HG02610 (cell line): Measurements from ENCODE around the gene MFSD6L.

Source experiments
- ATAC-seq: cut with Tn5 transposase; IDR thresholded peaks from one replicate; pipeline ENCODE4 v1.9.1; 2021; ENCODE audit warnings: mild to moderate bottlenecking, moderate library complexity; ENCODE audit not compliant: unreplicated experiment

The MFSD6L gene, protein sequence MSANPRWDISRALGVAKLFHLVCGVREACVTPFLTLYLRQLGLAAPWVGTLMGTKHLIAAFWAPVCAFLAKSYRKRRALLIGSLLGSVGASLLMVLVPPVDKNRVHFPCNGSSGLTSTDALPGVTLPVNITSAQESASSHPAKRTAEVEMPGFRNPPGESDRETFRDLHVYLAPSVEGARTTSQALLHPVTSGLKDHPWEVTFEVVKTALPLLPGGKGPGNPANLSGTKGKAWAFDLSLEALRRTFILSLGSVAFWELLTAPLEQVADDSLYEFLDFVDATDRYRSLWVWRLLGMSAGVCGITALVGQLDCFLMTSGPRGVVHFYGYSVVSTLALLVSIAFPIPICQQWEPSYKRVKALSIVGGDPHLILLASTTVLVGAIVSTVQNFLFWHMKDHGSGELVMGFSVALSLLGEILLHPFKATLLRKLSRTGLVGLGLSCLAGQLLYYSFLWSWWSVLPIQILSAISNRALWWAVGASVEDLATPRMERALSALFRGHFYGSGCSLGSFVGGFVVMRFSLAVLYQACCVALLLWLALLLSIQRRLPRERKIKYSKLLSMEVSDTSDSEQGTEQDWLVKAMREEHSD

GRCh38 chr17:8798846-8799569, at the start of gene MFSD6L:
Gene MFSD6L, minus strand, starts transcription at chr17:8799365. Its CDS starts 245 bp downstream, at chr17:8799120.
- no peak for ATAC-seq

DNA sequence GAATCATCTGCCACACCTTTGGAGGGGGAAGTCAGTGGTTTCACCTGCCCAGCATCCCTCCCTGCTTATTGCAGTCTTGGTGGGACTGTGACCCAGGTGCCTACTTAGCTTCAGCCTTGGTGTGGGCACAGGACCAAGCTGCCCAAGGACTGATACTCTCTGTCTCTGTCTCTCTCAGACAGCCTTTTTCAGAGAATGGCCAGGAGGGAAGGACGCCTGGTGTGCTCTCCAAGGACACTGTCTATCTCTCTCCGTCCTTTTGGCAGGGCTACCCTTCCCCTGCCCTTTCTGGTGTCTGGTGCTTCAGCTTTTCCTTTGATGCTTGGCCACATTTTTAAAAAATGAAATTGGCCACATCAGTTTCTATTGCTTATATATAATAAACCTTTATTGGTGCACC, 48.7 kb upstream of the MFSD6L start:
- ATAC-seq: no peak

DNA sequence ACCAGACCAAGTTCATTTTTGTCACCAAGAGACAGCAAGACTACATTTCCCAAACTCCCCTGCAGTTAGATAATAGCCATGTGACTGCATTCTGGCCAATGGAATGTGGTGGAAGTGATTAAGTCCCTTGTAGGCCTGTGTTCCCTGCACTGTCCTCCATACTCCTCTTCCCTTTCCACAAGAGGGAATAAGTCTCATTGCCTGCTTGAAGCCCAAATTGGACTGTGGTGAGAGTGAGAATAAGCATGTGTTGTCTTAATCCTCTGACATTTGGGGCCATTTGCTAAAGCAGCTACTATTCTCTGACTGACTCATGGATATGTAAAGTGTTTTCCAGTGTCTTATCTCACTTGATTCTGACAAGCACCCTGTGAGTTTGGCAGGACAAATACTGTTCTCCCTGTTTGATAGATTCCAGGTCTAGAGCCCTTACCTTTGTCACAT, 47.6 kb upstream of the MFSD6L start:
- no peak for ATAC-seq

GRCh38 chr17:8844229-8845218, 45.4 kb upstream of the MFSD6L start:
- no peak for ATAC-seq

DNA sequence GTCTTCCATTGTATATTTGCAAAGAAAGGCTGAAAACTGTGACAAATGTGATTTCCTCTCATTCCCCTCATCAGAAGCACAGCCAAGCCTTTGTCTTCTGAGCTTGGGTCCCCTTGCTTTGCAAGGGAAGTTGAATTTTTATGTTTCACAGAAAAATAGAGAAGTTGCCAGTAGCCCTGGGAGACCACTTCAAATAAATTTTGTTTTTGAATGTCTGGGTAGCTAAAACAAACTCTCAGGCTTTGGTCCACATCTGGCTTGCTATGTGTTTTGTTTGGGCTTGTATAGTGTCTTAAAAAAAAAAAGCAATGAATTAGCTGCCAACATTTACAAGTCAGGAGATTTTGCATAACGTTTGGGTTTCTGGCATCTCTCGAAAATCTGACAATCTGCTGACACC, 44.2 kb upstream of the MFSD6L start:
- ATAC-seq: no peak

DNA sequence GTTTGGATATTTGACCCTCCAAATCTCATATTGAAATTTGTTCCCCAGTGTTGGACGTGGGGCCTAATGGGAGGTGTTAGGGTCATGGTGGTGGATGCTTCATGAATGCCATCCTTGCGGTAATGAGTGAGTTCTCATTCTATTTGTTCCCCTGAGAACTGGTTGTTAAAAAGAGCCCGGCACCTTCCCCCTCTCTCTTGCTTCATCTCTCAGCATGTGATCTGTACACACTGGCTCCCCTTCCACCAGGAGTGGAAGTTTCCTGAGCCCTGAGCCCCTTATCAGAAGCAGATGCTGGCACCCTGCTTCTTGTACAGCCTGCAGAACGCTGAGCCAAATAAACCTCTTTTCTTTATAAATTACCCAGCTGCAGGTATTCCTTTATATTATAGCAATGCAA, 42.7 kb upstream of the MFSD6L start:
- no peak for ATAC-seq

GRCh38 chr17:8839410-8839935, 40.3 kb upstream of the MFSD6L start:
- no peak for ATAC-seq

DNA sequence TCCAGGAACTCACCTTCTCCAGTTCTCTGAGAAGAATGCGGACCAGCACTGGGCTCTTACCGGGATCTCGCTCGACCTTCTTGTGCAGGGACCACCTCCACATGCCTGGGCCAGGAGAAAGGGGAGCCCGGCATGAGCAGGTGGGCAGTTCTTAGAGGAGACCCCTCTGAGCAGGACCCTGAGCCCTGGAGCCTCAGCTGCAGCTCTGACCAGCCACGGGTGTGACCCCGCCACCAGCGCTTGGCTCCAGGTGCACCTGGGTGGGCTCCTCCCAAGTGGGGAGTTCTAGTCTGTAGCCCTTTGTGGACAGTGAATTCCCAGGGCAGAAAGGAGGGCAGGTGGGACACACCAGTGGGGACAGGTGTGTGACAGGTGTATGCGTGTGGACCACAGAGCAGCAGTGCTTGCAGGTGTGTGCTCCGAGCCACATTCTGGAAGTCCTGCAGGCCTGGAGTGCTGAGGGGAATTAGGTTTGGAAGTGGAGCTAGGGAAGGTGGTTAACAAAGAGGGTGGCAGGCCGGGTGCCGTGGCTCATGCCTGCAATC, 39.5 kb upstream of the MFSD6L start:
- ATAC-seq: no peak

GRCh38 chr17:8837563-8838075, 38.5 kb upstream of the MFSD6L start:
- ATAC-seq: no peak

GRCh38 chr17:8836821-8837562, 37.8 kb upstream of the MFSD6L start:
- no peak for ATAC-seq

GRCh38 chr17:8835631-8836364, 36.6 kb upstream of the MFSD6L start:
- ATAC-seq: no peak

DNA sequence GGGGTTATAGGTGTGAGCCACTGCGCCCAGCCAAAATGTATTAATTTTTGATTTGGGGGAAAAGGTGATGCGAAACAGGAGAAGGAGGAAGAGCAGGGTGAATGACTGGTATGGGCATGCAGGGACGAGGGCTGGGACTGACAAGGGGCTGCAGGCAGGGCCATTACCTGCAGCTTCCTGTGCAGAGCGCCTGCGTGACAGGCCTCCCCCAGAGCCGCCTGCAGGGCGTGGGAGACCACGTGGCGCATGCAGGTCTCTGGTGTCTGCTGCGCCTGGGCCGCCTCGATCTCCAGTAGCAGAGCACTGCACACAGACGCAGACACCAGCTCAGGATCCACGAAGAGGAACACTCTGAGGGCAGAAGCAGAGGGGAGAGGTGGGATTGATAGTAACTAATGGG, 35.9 kb upstream of the MFSD6L start:
- ATAC-seq: no peak

GRCh38 chr17:8832711-8833352, 33.7 kb upstream of the MFSD6L start:
- ATAC-seq: no peak

GRCh38 chr17:8831234-8831849, 32.2 kb upstream of the MFSD6L start:
- no peak for ATAC-seq

- no peak for ATAC-seq
These were observed 31.0 kb upstream of the MFSD6L start for GRCh38 chr17:8830141-8830540.

- no peak for ATAC-seq
These were observed 30.1 kb upstream of the MFSD6L start for GRCh38 chr17:8829036-8829941.

DNA sequence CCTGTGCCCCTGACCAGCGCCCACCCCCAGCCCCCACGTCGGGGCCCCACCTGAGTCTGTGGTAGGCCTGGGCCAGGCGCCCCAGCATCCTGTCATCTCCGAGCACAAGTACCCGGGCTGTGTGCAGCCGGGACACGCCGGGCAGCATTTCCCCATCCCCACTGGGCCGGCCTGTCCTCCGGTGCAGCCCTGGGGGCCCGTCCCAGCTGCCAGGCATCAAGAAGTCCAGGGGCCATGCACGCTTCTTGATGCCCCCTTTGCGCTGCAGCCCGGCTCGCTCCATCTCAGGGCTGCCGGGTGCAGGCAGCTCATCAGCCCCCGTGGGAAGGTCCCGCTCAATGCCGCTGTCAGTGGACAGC, 29.3 kb upstream of the MFSD6L start:
- ATAC-seq: no peak
